ENCODE data around the gene ADGRF4.

DNA sequence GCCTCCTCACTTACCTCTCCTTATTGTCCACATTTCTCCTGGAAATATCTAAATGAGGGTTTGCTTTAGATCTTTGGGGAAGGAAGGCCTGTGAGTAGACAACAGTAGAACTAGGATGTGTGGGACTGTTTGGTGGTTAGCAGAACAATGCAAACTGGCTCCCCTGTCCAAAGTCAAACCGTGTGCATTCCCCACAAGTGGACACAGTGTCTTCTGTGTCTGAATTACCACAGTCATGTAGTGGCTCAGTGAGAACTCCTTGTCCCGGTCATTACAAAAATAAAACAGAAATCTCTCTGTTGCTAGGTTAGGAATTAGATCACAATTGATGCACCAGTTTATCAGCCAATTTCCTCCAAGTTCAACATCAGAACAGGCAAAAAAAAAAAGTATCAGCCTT lies 455 bp upstream of the ADGRF4 start:
- TF ChIP-seq GATA2 (IDR thresholded peaks at IDR 0.05; ENCODE audit: low read depth, low read length) (no peak), GATA3 (IDR thresholded peaks at IDR 0.05; ENCODE audit: low read depth, low read length) (no peak)

Measured in SH-SY5Y (cell line).